ENCODE results near the gene KCP.

KCP gene

DNA sequence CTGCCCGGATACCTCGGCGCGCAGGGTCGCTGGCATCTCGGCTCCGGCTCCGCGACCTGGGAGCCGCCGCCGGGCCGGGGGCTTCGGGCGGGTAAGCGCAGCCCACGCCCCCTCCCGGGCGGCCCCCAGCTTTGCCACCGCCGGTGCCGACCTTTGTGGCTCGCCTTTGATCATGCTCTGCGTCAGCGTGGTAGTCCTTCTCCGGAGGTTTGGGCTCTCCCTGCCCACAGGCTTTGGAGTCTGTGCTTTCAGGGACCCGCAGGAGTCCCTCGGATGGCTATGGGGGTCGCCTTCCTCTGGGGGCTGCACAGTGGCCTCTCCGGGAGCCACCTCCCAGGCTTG, 40.6 kb downstream of the KCP start:
- H3K4me3 ChIP-seq, result peak overlapping the region; percentile 80
- TF ChIP-seq, protein P1, sequence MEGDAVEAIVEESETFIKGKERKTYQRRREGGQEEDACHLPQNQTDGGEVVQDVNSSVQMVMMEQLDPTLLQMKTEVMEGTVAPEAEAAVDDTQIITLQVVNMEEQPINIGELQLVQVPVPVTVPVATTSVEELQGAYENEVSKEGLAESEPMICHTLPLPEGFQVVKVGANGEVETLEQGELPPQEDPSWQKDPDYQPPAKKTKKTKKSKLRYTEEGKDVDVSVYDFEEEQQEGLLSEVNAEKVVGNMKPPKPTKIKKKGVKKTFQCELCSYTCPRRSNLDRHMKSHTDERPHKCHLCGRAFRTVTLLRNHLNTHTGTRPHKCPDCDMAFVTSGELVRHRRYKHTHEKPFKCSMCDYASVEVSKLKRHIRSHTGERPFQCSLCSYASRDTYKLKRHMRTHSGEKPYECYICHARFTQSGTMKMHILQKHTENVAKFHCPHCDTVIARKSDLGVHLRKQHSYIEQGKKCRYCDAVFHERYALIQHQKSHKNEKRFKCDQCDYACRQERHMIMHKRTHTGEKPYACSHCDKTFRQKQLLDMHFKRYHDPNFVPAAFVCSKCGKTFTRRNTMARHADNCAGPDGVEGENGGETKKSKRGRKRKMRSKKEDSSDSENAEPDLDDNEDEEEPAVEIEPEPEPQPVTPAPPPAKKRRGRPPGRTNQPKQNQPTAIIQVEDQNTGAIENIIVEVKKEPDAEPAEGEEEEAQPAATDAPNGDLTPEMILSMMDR (IDR thresholded peaks at IDR 0.05), result no peak
- no peak overlapping the region for H3K27ac ChIP-seq
- DNase-seq (ENCODE audit: low spot score), result no peak

DNA sequence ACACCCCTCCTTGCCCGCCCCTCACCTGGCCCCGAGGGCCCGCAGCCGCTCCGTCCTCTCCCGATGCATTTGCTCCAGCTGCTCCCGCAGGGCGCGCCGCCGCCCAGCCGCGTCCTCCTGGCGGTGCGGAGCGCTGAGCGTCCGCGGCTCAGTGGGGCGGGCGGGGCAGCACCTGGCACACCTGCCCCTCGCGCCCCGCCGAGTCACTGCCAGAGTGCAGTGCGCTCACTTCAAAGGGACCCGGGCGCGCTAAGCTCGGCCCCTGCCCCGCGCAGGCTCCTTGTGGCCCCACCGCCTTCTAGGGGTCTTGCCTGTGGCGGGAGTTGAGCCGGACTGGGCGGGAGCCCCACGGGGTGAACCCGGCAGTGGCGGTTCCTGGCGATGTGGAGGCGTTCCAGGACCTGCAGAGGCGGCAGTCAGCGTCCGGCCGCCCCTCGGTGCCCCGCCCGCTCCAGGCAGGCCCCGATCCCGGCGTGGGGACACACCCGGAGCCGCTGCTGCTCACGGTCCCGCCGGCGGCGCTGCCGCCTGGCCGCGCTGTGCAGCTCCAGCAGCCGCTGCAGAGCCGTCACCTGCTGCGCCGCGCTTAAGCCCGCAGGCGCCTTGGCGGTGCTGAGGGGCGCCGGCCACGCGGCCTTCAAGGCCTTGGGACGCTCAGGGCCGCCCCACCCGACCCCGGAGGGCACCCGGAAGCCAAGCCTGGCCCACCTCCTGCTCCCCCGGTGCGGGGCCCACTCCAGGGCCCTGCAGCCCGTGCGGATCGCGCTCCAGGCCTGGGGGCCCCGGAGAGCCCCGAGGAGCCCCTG, 41.2 kb downstream of the KCP start:
- TF ChIP-seq, protein P1 (IDR thresholded peaks at IDR 0.05), result no peak
- H3K27ac ChIP-seq, result no peak overlapping the region
- peak overlapping the region; percentile 80 for H3K4me3 ChIP-seq
- DNase-seq (ENCODE audit: low spot score), result no peak

DNA sequence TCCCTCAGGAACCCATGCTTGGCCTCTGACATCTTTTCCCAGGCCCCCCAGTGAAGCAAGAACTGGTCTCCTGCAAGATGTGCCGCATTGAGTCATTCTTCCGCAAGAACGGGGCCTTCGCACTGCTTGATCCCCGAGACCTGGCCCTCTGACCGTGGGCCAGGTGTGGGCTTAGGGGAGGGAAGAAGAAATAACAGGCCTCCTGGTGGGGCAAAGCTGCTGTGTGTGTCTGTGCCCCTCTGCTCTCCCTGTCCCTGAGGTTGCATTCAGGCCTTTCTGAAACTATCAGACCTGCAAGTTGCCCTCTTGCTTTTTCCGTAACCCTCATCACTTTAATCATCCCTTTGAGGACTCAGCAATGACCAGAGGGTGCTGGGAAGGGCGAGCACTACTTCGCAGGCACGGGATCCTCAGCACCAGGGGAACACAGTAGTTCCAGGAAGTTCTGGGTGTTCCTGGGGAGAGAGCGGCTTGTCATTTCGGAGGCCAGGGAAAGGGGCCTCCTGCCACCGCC, 41.8 kb downstream of the KCP start:
- DNase-seq (ENCODE audit: low spot score), result no peak
- H3K4me3 ChIP-seq, result peak overlapping the region; percentile 80
- TF ChIP-seq, protein P1 (IDR thresholded peaks at IDR 0.05), result no peak
- no peak overlapping the region for H3K27ac ChIP-seq

DNA sequence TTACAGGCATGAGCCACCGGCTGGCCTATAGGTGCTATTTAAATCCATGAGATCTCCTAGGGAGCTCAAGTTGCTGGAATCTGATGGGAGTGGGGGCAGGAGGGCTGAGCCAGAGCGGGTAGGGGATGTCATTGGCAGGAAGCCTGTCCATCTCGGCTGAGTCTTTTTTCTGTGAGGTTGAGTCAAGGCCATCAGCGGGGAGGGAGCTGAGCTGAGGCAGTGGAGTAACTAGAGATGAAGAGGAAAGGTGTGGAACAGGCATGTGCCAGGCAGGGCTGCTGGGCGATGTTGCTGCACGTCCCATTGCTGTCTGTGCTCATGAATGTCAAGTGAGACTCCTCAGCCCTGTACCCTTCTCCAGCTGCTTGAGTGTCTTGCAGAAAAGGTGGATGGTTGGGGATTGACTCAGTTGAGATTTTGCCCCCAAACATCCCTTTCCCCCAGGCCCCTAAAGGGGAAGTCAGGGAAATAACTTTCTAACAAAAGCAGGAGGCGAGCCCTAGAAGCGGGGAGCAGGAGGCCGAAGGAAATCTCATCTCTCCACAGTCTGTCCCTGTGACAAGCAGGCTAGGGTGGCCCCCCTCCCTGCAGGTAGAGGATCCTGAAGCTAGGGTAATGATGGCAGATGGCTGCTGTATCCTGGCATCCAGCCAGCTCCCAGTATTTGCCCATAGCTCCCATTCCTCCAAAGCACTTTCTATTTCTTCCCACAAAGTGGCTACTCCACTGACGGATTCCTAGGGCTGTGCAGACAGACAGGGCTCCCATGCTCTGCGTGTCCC, 42.5 kb downstream of the KCP start:
- Histone ChIP-seq H3K4me3 (no peak overlapping the region), H3K27ac (no peak overlapping the region)
- TF ChIP-seq, protein P1 (IDR thresholded peaks at IDR 0.05), result no peak
- DNase-seq (ENCODE audit: low spot score), result no peak

DNA sequence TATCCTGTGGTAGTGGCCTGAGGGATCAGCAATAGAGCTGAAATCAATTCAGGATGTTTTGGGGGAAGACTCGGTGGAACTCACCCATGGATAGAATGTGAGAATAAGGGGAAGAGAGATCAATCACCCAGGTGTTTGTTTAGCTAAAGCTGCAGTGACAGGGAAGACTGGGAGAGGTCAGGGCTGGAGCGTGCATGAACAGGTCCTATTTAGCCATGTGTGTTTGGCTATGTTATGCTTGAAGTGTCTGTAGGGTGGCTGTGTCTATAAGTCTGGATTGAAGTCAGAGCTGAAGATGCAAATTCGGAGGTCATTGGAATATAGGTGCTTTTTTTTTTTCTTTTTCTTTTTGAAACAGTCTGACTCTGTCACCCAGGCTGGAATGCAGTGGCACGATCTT, 43.3 kb downstream of the KCP start:
- Histone ChIP-seq H3K27ac (no peak overlapping the region), H3K4me3 (no peak overlapping the region)
- DNase-seq (ENCODE audit: low spot score), result no peak
- TF ChIP-seq, protein P1 (IDR thresholded peaks at IDR 0.05), result no peak

DNA sequence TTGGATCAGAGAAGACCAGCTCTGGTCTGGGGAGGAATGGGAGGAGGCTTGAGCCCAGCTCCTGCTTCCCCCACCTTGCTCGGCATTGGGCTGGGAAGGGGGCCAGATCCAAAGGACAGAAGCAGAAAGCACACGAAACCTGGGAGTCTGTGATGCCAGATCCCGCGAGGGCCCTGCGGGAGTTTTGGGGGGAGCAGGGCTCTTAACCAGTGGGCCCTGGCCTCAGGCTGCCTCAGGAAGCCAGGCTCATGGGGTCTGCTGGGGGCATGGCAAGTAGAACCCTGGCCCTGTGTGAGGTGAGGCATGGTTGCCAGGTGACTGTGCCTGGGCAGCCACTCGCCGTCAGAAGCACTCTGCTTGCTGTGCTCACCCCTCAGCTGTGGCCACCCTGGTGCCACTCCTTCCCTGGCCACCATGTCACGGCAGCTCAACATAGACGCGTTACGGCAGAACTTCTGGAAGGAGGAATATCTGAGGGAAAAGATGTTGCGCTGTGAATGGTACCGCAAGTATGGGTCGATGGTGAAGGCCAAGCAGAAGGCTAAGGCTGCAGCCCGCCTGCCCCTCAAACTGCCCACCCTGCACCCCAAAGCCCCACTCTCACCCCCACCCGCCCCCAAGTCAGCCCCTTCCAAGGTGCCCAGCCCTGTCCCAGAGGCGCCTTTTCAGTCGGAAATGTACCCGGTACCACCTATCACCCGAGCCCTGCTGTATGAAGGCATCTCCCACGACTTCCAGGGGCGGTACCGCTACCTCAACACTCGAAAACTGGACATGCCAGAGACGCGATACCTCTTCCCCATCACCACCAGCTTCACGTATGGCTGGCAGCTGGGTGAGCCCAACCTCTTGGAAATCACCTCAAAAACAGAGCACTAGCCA, 44.3 kb downstream of the KCP start:
- TF ChIP-seq, protein P1 (IDR thresholded peaks at IDR 0.05), result no peak
- H3K27ac ChIP-seq, result no peak overlapping the region
- no peak overlapping the region for H3K4me3 ChIP-seq
- no peak for DNase-seq (ENCODE audit: low spot score)

All from coronary artery (tissue), 2 donors.